K562 (cell line): Measurements from ENCODE around the gene PLK1. TPM values are rescaled to one million over a fixed set of nuclear protein-coding genes. Genes with fewer than 3 reads are reported as not detected.

Source experiments
- AFF1 ChIP-seq, 2 experiments: fragments of 450-650 bp; IDR thresholded peaks; 2 replicates each; pipeline ENCODE4 v1.6.1; 2018; ENCODE audit warnings: mild to moderate bottlenecking in 2 of 2, low read depth in 1 of 2; ENCODE audit not compliant: partially characterized antibody in 2 of 2
- CHAMP1 ChIP-seq: fragments of 450-650 bp; IDR thresholded peaks from 2 replicates; pipeline ENCODE4 v1.6.1; 2016; ENCODE audit warnings: mild to moderate bottlenecking
- REST ChIP-seq, 2 experiments: fragments of 450-650 bp; formaldehyde crosslinking in 1 of 2; IDR thresholded peaks; 2 replicates each; pipeline versions ENCODE4 v1.4.0 to v1.6.1; 2014 to 2020; ENCODE audit warnings: mild to moderate bottlenecking in 2 of 2, borderline replicate concordance in 1 of 2, low read depth in 1 of 2
- SMARCA5 ChIP-seq: fragments of 450-650 bp; IDR thresholded peaks from 2 replicates; pipeline ENCODE4 v1.6.1; 2016
- TCF3 ChIP-seq: sonication (generic); formaldehyde crosslinking; IDR thresholded peaks from 2 replicates; pipeline ENCODE4 v1.4.0; 2020; ENCODE audit warnings: mild to moderate bottlenecking, missing genetic modification reagents
- ZFP91 ChIP-seq: sonication (generic); formaldehyde crosslinking; IDR thresholded peaks from 2 replicates; pipeline ENCODE4 v1.8.0; 2022; ENCODE audit warnings: mild to moderate bottlenecking, missing genetic modification reagents
- ZNF589 ChIP-seq: fragments of 200-800 bp; sonication (Bioruptor generic); IDR thresholded peaks from 2 replicates; pipeline ENCODE4 v1.6.1; 2016; ENCODE audit warnings: low read depth, missing genetic modification characterization, missing compliant biosample characterization
- polyA plus RNA-seq, 8 experiments: library from polyadenylated mRNA; depleted of rRNA in 4 of 8; stranded (reverse) in 5 of 8; unstranded in 3 of 8; fragments of >200 nt; fragmentation: Nextera tagmentation in 2 of 8; fragmentation: Illumina TruSeq in 1 of 8; extraction: Ambion mirVana in 2 of 8; extraction: Trizol in 1 of 8; gene quantifications; 2 replicates each; pipeline versions ENCODE4 v1.2.1 to v1.2.3, GENCODE V29; 2011 to 2014; ENCODE audit warnings: inconsistent platforms in 1 of 8, missing spikeins in 1 of 8
- total RNA-seq, 7 experiments: library from RNA; depleted of rRNA in 6 of 7; stranded (reverse); fragments of >200 nt in 6 of 7; fragmentation: Illumina TruSeq in 2 of 7; extraction: Trizol in 2 of 7; gene quantifications; 2 replicates each; pipeline versions ENCODE4 v1.2.1 to v1.2.3, GENCODE V29; 2011 to 2021; ENCODE audit warnings: low replicate concordance in 1 of 7

The PLK1 gene
- total and polyA plus RNA-seq, 9 of the 15 experiments (the other 6 are each of a cell fraction or from before 2014, with no cell fraction given), result 13.6 to 212 (median 45.5) TPM

GRCh38 chr16:23640615-23640930 lies 38.1 kb upstream of the PLK1 start (continued):
- TF ChIP-seq REST (IDR thresholded peaks at IDR 0.05; ENCODE audit: borderline replicate concordance) (no peak), REST (CRISPR knock-in tag; IDR thresholded peaks at IDR 0.05; ENCODE audit: low read depth) (no peak), CHAMP1 (no peak), ZNF589 (CRISPR knock-in tag) (no peak), SMARCA5 (0 out of 2 replicates have a peak, but pooled peaks have one; percentile 4), TCF3 (CRISPR knock-in tag) (no peak), ZFP91 (CRISPR knock-in tag) (no peak), AFF1 (IDR thresholded peaks at IDR 0.05; ENCODE audit: low read depth in 1 of 2, partially characterized antibody in 2 of 2) (peak in 1 of 2 experiments; percentile 7)
